Stimulated activated memory B cell treated with anti-CD40 and anti-IgM and Interleukin-4, amounts not matched to agents 10 μg/mL and 1 μg/mL and 100 μg/mL, for 72 hours (primary cell): ENCODE measurements around the gene KLF5.
"Not testable (repeated sequence)": the region's sequence is repeated elsewhere in the genome, so short reads cannot be mapped to it uniquely, and the experiment has no call there.

Source experiments
- ATAC-seq: fragments of 150-1000 bp; cut with Tn5 transposase; 2 replicates; pipeline ENCODE4 v1.10.0; 2021
- H3K27ac Mint-ChIP-seq: one replicate; pipeline ENCODE4 v1.8.0; 2022; ENCODE audit warnings: mild to moderate bottlenecking, mixed read lengths
- H3K27me3 Mint-ChIP-seq: one replicate; pipeline ENCODE4 v1.8.0; 2022; ENCODE audit warnings: mixed read lengths
- H3K36me3 Mint-ChIP-seq: one replicate; pipeline ENCODE4 v1.8.0; 2022; ENCODE audit warnings: mixed read lengths
- H3K4me1 Mint-ChIP-seq: one replicate; pipeline ENCODE4 v1.8.0; 2022; ENCODE audit warnings: mixed read lengths
- H3K4me3 Mint-ChIP-seq: one replicate; pipeline ENCODE4 v1.8.0; 2022; ENCODE audit warnings: mild to moderate bottlenecking, moderate library complexity, mixed read lengths
- H3K9me3 Mint-ChIP-seq: one replicate; pipeline ENCODE4 v1.8.0; 2022; ENCODE audit warnings: mixed read lengths

KLF5 gene

DNA sequence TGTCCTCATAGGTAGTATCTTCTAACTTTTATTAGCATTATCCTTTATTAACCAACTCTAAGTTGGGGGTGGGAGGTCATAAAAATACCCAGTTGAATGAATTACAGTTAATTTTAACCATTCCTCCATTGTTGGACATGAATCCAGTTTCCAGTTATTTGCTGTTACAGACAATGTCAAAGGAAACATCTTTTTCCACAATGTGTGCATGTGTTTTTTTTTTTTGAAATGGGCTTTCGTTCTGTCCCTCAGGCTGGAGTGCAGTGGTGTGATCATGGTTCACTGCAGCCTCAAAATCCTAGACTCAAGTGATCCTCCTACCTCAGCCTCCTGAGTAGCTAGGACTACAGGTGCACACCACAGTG lies 32.0 kb downstream of the KLF5 start:
- ATAC-seq, result no peak
- Mint-ChIP-seq H3K27ac (no peak overlapping the region), H3K4me3 (no peak overlapping the region), H3K9me3 (peaks cover 3% of the 10 kb centered on the region), H3K4me1 (no peaks in the 10 kb centered on the region), H3K36me3 (no peaks in the 10 kb centered on the region), H3K27me3 (no peaks in the 10 kb centered on the region)

DNA sequence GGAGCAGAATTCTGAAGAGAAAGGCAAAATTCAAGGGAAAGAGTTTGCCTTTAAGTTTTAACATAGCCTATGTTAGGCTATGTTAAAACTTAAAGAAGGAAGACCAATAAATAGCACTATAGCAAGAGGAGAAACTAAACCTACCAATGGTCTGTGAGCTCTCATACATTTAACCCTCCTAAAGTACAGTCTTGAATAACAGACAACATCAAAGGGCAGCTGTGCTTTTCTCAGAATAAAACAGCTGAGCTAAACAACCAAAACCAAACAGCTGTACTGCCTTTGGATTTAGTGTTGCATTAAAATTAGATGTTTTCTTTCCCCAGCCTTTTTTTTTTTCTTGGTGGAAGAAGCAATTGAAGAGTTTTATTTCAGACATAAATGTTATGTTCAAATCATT lies 34.0 kb downstream of the KLF5 start:
- H3K27me3 Mint-ChIP-seq, result no peaks in the 10 kb centered on the region
- no peak for ATAC-seq

GRCh38 chr13:73096173-73096572 lies 37.4 kb downstream of the KLF5 start:
- Mint-ChIP-seq H3K27me3 (no peaks in the 10 kb centered on the region), H3K9me3 (peaks cover 3% of the 10 kb centered on the region), H3K4me1 (no peaks in the 10 kb centered on the region), H3K27ac (no peak overlapping the region), H3K36me3 (no peaks in the 10 kb centered on the region), H3K4me3 (no peak overlapping the region)
- no peak for ATAC-seq

More for the DNA sequence above, 34.0 kb downstream of the KLF5 start:
- peaks cover 3% of the 10 kb centered on the region for H3K9me3 Mint-ChIP-seq
- no peak overlapping the region for H3K27ac Mint-ChIP-seq
- no peaks in the 10 kb centered on the region for H3K36me3 Mint-ChIP-seq
- no peaks in the 10 kb centered on the region for H3K4me1 Mint-ChIP-seq
- H3K4me3 Mint-ChIP-seq, result no peak overlapping the region

- H3K27me3 Mint-ChIP-seq, result no peaks in the 10 kb centered on the region
- H3K4me1 Mint-ChIP-seq, result peaks cover 5% of the 10 kb centered on the region
- no peak for ATAC-seq
- H3K27ac Mint-ChIP-seq, result no peak overlapping the region
- H3K36me3 Mint-ChIP-seq, result no peaks in the 10 kb centered on the region
- H3K4me3 Mint-ChIP-seq, result no peak overlapping the region
- peaks cover 2% of the 10 kb centered on the region for H3K9me3 Mint-ChIP-seq
Observed at GRCh38 chr13:73096638-73097037, 37.8 kb downstream of the KLF5 start.

GRCh38 chr13:73100781-73101180 lies 42.0 kb downstream of the KLF5 start:
- not testable (repeated sequence) for H3K4me3 Mint-ChIP-seq

GRCh38 chr13:73101351-73102007 lies 42.7 kb downstream of the KLF5 start:
- no peaks in the 10 kb centered on the region for H3K9me3 Mint-ChIP-seq
- H3K36me3 Mint-ChIP-seq, result no peaks in the 10 kb centered on the region

More at GRCh38 chr13:73100781-73101180, 42.0 kb downstream of the KLF5 start:
- not testable (repeated sequence) for ATAC-seq, H3K27me3 Mint-ChIP-seq, H3K36me3 Mint-ChIP-seq, H3K4me1 Mint-ChIP-seq, H3K27ac Mint-ChIP-seq, H3K9me3 Mint-ChIP-seq

DNA sequence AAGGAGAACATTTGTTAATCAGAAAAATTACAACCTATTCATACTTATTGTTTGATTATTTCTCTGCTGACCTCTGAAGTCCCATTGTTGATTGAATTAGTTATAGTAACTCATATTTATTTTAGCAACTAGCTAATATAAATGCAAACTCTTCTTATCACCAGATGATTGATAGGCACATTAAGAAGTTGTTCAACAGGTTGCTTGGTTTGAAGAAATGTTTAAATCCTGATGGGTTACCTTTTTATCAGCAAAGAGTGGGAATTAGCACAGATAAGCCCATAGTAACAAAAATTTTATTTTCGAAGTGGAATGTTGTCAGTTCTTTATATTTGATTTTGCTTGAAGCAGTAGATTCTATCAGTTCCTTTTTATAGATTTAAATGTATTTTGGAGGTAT lies 44.4 kb downstream of the KLF5 start:
- H3K9me3 Mint-ChIP-seq, result peaks cover 2% of the 10 kb centered on the region

More at GRCh38 chr13:73101351-73102007, 42.7 kb downstream of the KLF5 start:
- Mint-ChIP-seq H3K27ac (no peak overlapping the region), H3K4me1 (peaks cover 5% of the 10 kb centered on the region), H3K4me3 (no peak overlapping the region), H3K27me3 (no peaks in the 10 kb centered on the region)
- no peak for ATAC-seq

DNA sequence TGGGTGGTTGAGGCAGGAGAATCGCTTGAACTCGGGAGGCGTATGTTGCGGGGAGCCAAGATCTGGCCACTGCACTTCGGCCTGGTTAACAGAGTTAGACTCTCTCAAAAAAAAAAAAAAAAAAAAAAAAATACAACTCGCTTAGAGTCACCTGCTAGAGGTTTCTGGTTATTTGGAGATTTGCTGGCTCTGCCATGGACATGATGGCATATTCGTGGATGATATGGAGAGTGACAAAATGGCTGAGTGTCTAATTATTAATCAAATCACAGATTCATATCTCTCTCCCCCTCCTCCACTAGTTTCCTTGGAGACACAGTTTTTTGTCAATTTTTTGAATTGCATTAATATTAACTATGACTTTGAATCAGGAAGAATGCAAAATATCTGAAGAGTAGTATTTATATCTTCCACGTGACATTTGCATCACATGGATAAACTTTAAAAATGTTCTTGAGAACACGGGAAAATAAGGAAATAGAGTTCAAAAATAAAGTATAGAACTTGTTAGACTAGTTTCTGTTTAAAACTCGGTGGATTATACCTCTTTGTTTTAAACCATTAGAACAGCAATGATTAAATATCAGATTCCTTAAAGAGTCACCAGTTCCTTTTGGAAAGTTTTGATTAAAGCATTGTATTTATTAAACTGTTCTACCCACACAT lies 47.8 kb downstream of the KLF5 start:
- no peak overlapping the region for H3K4me3 Mint-ChIP-seq
- H3K36me3 Mint-ChIP-seq, result no peaks in the 10 kb centered on the region
- H3K27ac Mint-ChIP-seq, result no peak overlapping the region
- no peaks in the 10 kb centered on the region for H3K27me3 Mint-ChIP-seq
- peaks cover 2% of the 10 kb centered on the region for H3K9me3 Mint-ChIP-seq
- no peaks in the 10 kb centered on the region for H3K4me1 Mint-ChIP-seq
- ATAC-seq, result no peak

More for the DNA sequence above, 44.4 kb downstream of the KLF5 start:
- ATAC-seq, result no peak
- H3K36me3 Mint-ChIP-seq, result no peaks in the 10 kb centered on the region
- H3K27ac Mint-ChIP-seq, result no peak overlapping the region
- H3K27me3 Mint-ChIP-seq, result no peaks in the 10 kb centered on the region
- peaks cover 5% of the 10 kb centered on the region for H3K4me1 Mint-ChIP-seq
- no peak overlapping the region for H3K4me3 Mint-ChIP-seq

DNA sequence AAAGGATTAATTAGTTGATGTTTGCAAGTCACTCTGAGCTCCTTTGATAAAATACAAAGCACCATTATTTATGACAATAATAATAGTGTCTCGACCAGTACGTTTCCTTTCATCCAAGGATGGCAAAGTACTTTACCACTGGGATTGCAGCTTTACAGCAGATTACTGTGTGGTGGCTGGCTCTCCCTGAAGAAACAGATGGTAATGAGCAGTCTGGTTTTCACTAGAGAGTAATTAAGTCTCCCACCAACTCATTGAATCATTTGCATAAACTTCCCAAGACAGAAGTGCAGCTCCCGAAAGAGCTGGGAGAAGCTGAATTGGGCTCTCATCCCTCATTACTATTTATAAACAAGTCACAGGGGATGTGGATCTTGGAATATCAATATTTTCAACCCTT lies 48.7 kb downstream of the KLF5 start:
- no peak for ATAC-seq
- H3K27me3 Mint-ChIP-seq, result no peaks in the 10 kb centered on the region
- no peak overlapping the region for H3K27ac Mint-ChIP-seq
- peaks cover 2% of the 10 kb centered on the region for H3K9me3 Mint-ChIP-seq
- no peak overlapping the region for H3K4me3 Mint-ChIP-seq
- H3K36me3 Mint-ChIP-seq, result no peaks in the 10 kb centered on the region
- H3K4me1 Mint-ChIP-seq, result no peaks in the 10 kb centered on the region

DNA sequence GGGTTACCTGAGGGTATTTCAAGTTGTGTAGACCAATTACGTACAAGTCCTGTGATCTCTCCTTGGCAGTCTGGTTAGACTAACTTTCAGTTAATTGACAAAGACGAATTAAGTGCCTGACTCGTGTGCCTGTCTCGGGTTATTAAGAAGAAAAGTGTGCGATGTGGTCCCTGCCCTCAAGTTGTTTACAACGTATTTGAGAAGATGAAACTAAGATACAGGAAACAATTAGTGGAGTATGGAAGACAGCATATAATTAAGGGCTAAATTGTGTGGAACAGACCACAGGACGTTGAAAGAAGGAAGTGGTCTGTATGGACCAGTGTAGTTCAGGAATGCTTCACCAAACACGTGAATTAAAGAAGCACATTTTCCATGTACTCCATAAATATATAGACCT lies 49.2 kb downstream of the KLF5 start:
- Mint-ChIP-seq H3K9me3 (peaks cover 2% of the 10 kb centered on the region), H3K4me1 (no peaks in the 10 kb centered on the region), H3K36me3 (no peaks in the 10 kb centered on the region), H3K27ac (no peak overlapping the region), H3K27me3 (no peaks in the 10 kb centered on the region), H3K4me3 (no peak overlapping the region)
- ATAC-seq, result no peak

- H3K9me3 Mint-ChIP-seq, result peaks cover 3% of the 10 kb centered on the region
- no peaks in the 10 kb centered on the region for H3K27me3 Mint-ChIP-seq
- H3K27ac Mint-ChIP-seq, result no peak overlapping the region
- H3K36me3 Mint-ChIP-seq, result no peaks in the 10 kb centered on the region
- H3K4me1 Mint-ChIP-seq, result no peaks in the 10 kb centered on the region
- no peak overlapping the region for H3K4me3 Mint-ChIP-seq
- ATAC-seq, result no peak
Observed at GRCh38 chr13:73109288-73109899, 50.6 kb downstream of the KLF5 start.

- ATAC-seq, result no peak
- peaks cover 6% of the 10 kb centered on the region for H3K9me3 Mint-ChIP-seq
- no peaks in the 10 kb centered on the region for H3K27me3 Mint-ChIP-seq
- no peak overlapping the region for H3K27ac Mint-ChIP-seq
- no peak overlapping the region for H3K4me3 Mint-ChIP-seq
- no peaks in the 10 kb centered on the region for H3K4me1 Mint-ChIP-seq
- H3K36me3 Mint-ChIP-seq, result no peaks in the 10 kb centered on the region
Observed at GRCh38 chr13:73109969-73110368, 51.2 kb downstream of the KLF5 start.

GRCh38 chr13:73110814-73111213 lies 52.0 kb downstream of the KLF5 start:
- no peaks in the 10 kb centered on the region for H3K27me3 Mint-ChIP-seq
- no peak for ATAC-seq
- H3K4me1 Mint-ChIP-seq, result no peaks in the 10 kb centered on the region
- no peak overlapping the region for H3K4me3 Mint-ChIP-seq
- no peak overlapping the region for H3K27ac Mint-ChIP-seq
- peaks cover 6% of the 10 kb centered on the region for H3K9me3 Mint-ChIP-seq
- H3K36me3 Mint-ChIP-seq, result no peaks in the 10 kb centered on the region

DNA sequence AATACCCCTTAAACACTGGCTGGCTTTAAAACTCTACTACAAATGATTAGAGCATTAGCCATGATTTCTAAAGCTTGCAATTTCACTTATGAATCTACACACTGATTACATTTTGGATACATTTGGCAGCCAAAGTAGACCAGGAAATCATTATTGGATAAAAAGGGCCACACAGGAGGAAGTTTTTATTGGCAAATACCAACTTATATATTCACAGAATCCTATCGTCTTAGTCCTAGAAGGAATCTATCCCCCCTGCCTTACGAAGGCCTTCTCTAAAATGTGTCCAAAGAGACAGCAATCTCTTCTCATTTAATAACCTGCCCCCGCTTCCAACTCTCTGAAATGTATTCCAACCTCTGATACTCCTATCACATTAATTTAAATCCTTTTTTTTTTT lies 52.5 kb downstream of the KLF5 start:
- no peak overlapping the region for H3K27ac Mint-ChIP-seq
- no peaks in the 10 kb centered on the region for H3K4me1 Mint-ChIP-seq
- H3K4me3 Mint-ChIP-seq, result no peak overlapping the region
- ATAC-seq, result no peak
- no peaks in the 10 kb centered on the region for H3K36me3 Mint-ChIP-seq
- H3K27me3 Mint-ChIP-seq, result no peaks in the 10 kb centered on the region
- peaks cover 6% of the 10 kb centered on the region for H3K9me3 Mint-ChIP-seq

DNA sequence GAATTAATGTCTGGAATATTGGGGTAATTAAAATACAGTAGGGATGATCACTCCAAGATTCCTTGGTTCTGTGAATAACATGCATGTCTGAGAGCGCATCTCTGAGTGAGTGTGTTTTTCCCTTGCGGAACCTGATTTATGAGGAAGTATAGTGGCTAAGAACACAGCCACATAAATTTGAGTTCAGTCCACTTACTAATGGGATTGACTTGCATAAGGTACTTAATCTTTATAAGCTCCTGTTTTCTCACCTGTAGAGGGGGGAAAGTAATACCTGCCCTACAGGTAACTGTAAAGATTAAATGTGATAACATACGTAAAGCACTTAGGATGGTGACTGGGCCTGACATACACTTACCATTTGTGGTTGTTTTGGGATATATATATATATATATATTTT lies 60.8 kb downstream of the KLF5 start:
- Mint-ChIP-seq H3K9me3 (peaks cover under 1% of the 10 kb centered on the region), H3K4me3 (no peak overlapping the region), H3K36me3 (no peaks in the 10 kb centered on the region), H3K4me1 (no peaks in the 10 kb centered on the region), H3K27me3 (no peaks in the 10 kb centered on the region), H3K27ac (no peak overlapping the region)
- no peak for ATAC-seq
